ENCODE results near the gene HS3ST2.
"Not testable (repeated sequence)": the region's sequence is repeated elsewhere in the genome, so short reads cannot be mapped to it uniquely, and the experiment has no call there.

Gene HS3ST2

GRCh38 chr16:22915003-22915402 lies 101.0 kb downstream of the HS3ST2 start:
- Mint-ChIP-seq H3K27ac (no peak overlapping the region), H3K4me3 (no peak overlapping the region), H3K9me3 (no peaks in the 10 kb centered on the region), H3K36me3 (ENCODE audit: low read depth) (no peaks in the 10 kb centered on the region), H3K27me3 (peaks cover 8% of the 10 kb centered on the region), H3K4me1 (ENCODE audit: low read depth) (no peaks in the 10 kb centered on the region)
- no peak for DNase-seq

- no peaks in the 10 kb centered on the region for H3K4me1 Mint-ChIP-seq (ENCODE audit: low read depth)
- DNase-seq: no peak
- peaks cover 28% of the 10 kb centered on the region for H3K27me3 Mint-ChIP-seq
- no peak overlapping the region for H3K27ac Mint-ChIP-seq
- H3K4me3 Mint-ChIP-seq: no peak overlapping the region
- H3K36me3 Mint-ChIP-seq (ENCODE audit: low read depth): no peaks in the 10 kb centered on the region
- no peaks in the 10 kb centered on the region for H3K9me3 Mint-ChIP-seq
Measured at GRCh38 chr16:22923491-22923890, 109.5 kb downstream of the HS3ST2 start.

DNA sequence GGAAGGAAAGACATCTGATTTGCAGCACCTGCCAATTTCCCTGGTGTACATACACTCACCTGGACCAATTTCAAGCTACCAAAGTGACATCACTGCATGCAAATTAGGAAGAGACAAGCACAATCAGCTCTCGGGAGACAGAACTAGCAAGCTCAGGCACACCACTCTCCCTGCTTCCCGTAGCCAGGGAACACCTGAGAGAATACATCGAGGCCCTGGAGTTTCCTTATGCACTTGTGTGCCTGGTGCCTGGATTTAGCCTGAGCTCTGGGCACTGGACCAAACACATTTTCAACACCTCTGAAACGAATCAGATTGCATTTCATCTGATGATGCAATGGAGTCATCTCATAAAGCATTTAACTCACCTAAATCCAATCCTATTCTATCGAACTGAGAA lies 110.5 kb downstream of the HS3ST2 start:
- H3K27ac Mint-ChIP-seq: no peak overlapping the region
- no peak for DNase-seq
- H3K4me1 Mint-ChIP-seq (ENCODE audit: low read depth): no peaks in the 10 kb centered on the region
- H3K27me3 Mint-ChIP-seq: peaks cover 37% of the 10 kb centered on the region
- H3K4me3 Mint-ChIP-seq: no peak overlapping the region
- H3K36me3 Mint-ChIP-seq (ENCODE audit: low read depth): no peaks in the 10 kb centered on the region
- H3K9me3 Mint-ChIP-seq: no peaks in the 10 kb centered on the region

DNA sequence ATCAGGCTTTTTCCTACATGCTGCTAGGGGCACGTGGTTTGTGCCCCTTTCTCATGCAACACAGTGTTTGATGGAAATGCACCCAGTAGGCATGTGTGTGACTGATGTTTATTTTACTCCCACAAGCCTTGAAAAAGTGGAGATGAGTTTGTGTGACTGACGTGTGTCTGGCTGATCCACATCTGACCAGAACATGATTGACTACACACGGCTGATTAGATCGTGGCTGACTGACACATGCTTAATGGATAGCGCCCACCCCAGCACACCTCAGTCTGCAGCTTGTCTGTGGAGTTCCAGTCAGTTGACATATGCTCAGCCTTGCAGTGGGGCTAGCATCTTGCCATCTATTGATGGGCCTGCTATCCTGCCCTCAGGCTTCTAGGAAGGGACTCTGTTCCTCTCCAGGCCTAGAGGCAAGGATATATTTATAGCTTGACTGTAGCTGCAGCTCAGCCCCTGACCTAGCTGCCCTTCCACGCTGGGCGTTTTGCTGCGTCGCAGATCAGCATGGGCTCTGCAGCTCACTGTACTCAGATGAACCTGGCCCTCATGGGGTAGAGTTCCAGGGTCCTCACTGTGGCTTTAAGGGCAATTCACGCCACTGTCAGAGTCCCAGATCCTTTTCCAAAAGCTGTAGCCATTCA lies 112.3 kb downstream of the HS3ST2 start:
- Mint-ChIP-seq H3K4me3 (no peak overlapping the region), H3K27ac (no peak overlapping the region), H3K36me3 (ENCODE audit: low read depth) (no peaks in the 10 kb centered on the region), H3K9me3 (no peaks in the 10 kb centered on the region), H3K4me1 (ENCODE audit: low read depth) (no peaks in the 10 kb centered on the region), H3K27me3 (peaks cover 40% of the 10 kb centered on the region)
- no peak for DNase-seq

- no peaks in the 10 kb centered on the region for H3K36me3 Mint-ChIP-seq (ENCODE audit: low read depth)
- peaks cover 49% of the 10 kb centered on the region for H3K27me3 Mint-ChIP-seq
- H3K4me3 Mint-ChIP-seq: no peak overlapping the region
- no peak for DNase-seq
- no peak overlapping the region for H3K27ac Mint-ChIP-seq
- no peaks in the 10 kb centered on the region for H3K4me1 Mint-ChIP-seq (ENCODE audit: low read depth)
- no peaks in the 10 kb centered on the region for H3K9me3 Mint-ChIP-seq
Measured at GRCh38 chr16:22927306-22927705, 113.3 kb downstream of the HS3ST2 start.

DNA sequence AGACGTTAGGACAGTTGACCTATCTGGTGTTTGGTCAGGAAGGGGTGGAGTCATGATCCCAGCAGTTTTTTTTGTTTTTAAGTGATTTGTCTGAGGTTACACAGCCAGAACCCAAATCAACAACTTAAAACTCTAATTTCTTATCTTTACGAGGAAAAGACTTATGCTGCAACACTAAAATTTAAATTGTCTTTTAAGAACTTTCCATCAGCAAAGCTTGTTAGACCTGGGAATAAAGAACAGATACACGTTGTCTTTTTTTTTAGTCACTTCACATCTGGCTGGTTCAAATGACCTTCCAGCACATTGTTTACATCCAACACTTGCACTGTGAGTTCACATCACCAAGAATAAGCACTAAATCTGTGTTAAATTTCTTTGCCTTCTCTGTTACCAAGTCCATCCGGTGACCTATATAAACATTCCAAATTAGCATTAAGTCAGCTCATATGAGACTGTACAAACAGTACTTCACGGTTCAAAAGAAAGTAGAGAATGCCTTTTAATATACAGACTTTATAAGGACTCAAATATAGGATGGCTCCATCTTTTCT lies 115.0 kb downstream of the HS3ST2 start:
- Mint-ChIP-seq H3K9me3 (no peaks in the 10 kb centered on the region), H3K27me3 (peaks cover 52% of the 10 kb centered on the region), H3K4me3 (no peak overlapping the region), H3K36me3 (ENCODE audit: low read depth) (no peaks in the 10 kb centered on the region), H3K4me1 (ENCODE audit: low read depth) (no peaks in the 10 kb centered on the region), H3K27ac (no peak overlapping the region)
- DNase-seq: no peak

DNA sequence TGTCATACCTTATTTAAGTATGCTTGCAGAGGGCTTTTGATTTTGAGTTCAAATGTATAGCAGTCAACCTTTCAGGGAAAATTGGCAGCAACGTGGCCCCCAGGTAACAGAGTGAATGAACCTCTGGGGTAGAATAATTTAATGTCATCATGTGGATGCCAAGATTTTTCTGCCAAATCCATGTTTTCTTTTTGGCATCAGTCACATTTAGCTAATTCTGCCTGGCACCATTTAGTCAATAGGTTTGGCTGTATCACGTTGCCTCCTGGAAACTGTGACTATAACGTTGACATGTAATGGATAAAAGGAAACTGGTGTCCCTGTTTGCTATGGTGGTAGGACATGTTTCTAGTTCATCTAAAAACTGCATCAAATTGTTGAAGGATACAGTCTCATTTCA lies 115.5 kb downstream of the HS3ST2 start:
- Mint-ChIP-seq H3K4me1 (ENCODE audit: low read depth) (no peaks in the 10 kb centered on the region), H3K36me3 (ENCODE audit: low read depth) (no peaks in the 10 kb centered on the region), H3K4me3 (no peak overlapping the region), H3K27me3 (peaks cover 51% of the 10 kb centered on the region), H3K27ac (no peak overlapping the region), H3K9me3 (no peaks in the 10 kb centered on the region)
- no peak for DNase-seq

GRCh38 chr16:22932032-22932771 lies 118.2 kb downstream of the HS3ST2 start:
- no peaks in the 10 kb centered on the region for H3K36me3 Mint-ChIP-seq (ENCODE audit: low read depth)
- H3K4me1 Mint-ChIP-seq (ENCODE audit: low read depth): no peaks in the 10 kb centered on the region
- peaks cover 51% of the 10 kb centered on the region for H3K27me3 Mint-ChIP-seq
- H3K27ac Mint-ChIP-seq: no peak overlapping the region
- H3K9me3 Mint-ChIP-seq: no peaks in the 10 kb centered on the region
- no peak overlapping the region for H3K4me3 Mint-ChIP-seq
- DNase-seq: no peak

- no peaks in the 10 kb centered on the region for H3K9me3 Mint-ChIP-seq
- no peak overlapping the region for H3K27ac Mint-ChIP-seq
- no peak overlapping the region for H3K4me3 Mint-ChIP-seq
- peaks cover 49% of the 10 kb centered on the region for H3K27me3 Mint-ChIP-seq
- no peaks in the 10 kb centered on the region for H3K36me3 Mint-ChIP-seq (ENCODE audit: low read depth)
- H3K4me1 Mint-ChIP-seq (ENCODE audit: low read depth): no peaks in the 10 kb centered on the region
- DNase-seq: no peak
Measured at GRCh38 chr16:22933173-22933572, 119.2 kb downstream of the HS3ST2 start.

DNA sequence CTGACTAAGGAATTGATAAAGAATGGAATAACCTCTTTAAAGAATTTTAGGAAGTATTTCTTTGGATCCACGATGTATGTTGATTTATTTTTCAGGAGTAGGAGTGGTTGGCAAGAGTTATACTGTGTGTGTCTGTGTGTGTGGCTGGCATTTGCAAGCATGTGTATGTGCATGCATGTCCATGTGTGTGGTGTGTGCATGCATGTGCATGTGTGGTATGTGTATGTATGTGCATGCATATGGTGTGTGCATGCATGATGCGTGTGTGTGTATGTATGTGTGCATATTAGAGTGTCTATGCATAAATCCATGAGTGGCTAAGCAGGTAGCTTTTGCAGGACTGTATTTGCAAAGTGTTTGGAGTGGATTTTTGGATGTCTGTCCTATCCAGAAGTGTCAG lies 120.8 kb downstream of the HS3ST2 start:
- Mint-ChIP-seq H3K4me3 (no peak overlapping the region), H3K4me1 (ENCODE audit: low read depth) (no peaks in the 10 kb centered on the region), H3K36me3 (ENCODE audit: low read depth) (no peaks in the 10 kb centered on the region), H3K9me3 (no peaks in the 10 kb centered on the region), H3K27me3 (peaks cover 43% of the 10 kb centered on the region), H3K27ac (no peak overlapping the region)
- DNase-seq: no peak

DNA sequence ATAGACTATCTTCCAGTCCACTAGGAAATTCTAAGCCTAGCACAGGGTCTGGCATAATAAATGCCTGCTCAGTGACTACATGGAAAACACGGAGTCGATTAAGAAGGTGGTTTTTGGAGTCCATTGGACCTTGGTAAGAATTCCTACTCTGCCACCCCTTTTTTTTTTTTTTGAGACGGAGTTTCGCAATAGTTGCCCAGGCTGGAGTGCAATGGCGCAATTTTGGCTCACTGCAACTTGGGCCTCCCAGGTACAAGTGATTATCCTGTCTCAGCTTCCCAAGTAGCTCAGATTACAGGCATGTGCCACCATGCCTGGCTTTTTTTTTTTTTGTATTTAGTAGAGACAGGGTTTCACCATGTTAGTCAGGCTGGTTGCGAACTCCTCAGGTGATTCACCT lies 123.2 kb downstream of the HS3ST2 start:
- Mint-ChIP-seq H3K4me3 (no peak overlapping the region), H3K36me3 (ENCODE audit: low read depth) (no peaks in the 10 kb centered on the region), H3K27ac (no peak overlapping the region), H3K27me3 (peaks cover 40% of the 10 kb centered on the region), H3K9me3 (no peaks in the 10 kb centered on the region), H3K4me1 (ENCODE audit: low read depth) (no peaks in the 10 kb centered on the region)
- DNase-seq: no peak

GRCh38 chr16:22938647-22939046 lies 124.7 kb downstream of the HS3ST2 start:
- H3K4me1 Mint-ChIP-seq (ENCODE audit: low read depth): no peaks in the 10 kb centered on the region
- H3K4me3 Mint-ChIP-seq: no peak overlapping the region
- H3K36me3 Mint-ChIP-seq (ENCODE audit: low read depth): no peaks in the 10 kb centered on the region
- H3K27ac Mint-ChIP-seq: no peak overlapping the region
- DNase-seq: no peak
- peaks cover 39% of the 10 kb centered on the region for H3K27me3 Mint-ChIP-seq
- H3K9me3 Mint-ChIP-seq: no peaks in the 10 kb centered on the region

DNA sequence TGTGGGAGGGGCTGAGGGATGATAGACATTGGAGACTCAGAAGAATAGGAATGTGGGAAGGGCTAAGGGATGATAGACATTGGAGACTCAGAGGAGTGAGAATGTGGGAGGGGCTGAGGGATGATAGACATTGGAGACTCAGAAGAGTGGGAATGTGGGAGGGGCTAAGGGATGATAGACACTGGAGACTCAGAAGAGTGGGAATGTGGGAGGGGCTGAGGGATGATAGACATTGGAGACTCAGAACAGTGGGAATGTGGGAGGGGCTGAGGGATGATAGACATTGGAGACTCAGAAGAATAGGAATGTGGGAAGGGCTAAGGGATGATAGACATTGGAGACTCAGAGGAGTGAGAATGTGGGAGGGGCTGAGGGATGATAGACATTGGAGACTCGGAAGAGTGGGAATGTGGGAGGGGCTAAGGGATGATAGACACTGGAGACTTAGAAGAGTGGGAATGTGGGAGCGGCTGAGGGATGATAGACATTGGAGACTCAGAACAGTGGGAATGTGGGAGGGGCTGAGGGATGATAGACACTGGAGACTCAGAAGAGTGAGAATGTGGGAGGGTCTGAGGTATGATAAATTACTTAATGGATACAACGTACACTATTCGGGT lies 125.9 kb downstream of the HS3ST2 start:
- H3K4me3 Mint-ChIP-seq; H3K4me1 Mint-ChIP-seq (ENCODE audit: low read depth); DNase-seq; H3K27ac Mint-ChIP-seq; H3K9me3 Mint-ChIP-seq; H3K36me3 Mint-ChIP-seq (ENCODE audit: low read depth): not testable (repeated sequence)
- H3K27me3 Mint-ChIP-seq: peaks cover 42% of the 10 kb centered on the region

DNA sequence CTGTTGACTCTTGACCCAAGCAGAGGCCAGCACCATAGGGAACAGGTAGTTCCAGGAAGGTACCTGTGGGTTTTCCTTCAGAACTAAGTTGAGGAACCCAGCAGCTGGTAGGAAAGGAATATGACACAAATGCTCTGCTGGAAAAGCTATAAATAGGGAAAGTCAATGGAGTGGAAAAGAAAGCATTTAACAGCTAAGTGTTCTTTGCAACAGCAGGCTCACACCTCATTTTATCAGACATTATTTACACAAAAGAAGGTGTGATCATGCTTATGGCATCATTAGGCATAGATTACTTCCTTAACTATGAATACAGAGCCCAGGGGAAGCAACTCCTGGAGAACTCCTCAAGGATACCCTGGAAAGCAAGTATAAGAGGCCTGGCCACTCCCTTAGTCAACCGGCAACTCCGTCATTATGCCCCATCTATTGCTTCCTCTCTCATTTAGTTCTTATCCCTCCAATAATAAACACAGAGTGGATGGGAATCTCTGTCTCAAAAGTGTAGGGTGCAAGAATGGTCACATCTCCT lies 128.1 kb downstream of the HS3ST2 start:
- no peak for DNase-seq
- Mint-ChIP-seq H3K27me3 (peaks cover 53% of the 10 kb centered on the region), H3K27ac (no peak overlapping the region), H3K36me3 (ENCODE audit: low read depth) (no peaks in the 10 kb centered on the region), H3K9me3 (no peaks in the 10 kb centered on the region), H3K4me1 (ENCODE audit: low read depth) (no peaks in the 10 kb centered on the region), H3K4me3 (no peak overlapping the region)

DNA sequence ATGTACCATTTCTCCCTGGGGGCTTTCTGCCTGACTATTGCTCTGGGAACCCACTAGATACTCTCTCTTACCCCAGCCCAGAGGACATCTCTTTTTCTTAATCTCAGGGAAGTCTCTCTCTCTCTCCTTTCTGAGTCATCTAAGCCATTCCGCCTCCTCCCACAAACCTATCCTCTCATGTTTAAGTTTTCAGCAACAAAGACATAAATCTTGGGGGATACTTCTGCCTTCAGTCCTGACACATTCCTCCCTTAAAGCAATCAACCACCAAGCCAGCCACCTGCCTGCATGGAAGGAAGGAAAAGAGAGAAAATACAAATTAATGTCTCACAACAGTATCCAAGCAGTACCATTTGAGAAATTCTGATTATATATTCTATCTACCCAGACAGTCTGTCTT lies 128.8 kb downstream of the HS3ST2 start:
- H3K4me3 Mint-ChIP-seq: no peak overlapping the region
- no peaks in the 10 kb centered on the region for H3K36me3 Mint-ChIP-seq (ENCODE audit: low read depth)
- H3K9me3 Mint-ChIP-seq: no peaks in the 10 kb centered on the region
- no peaks in the 10 kb centered on the region for H3K4me1 Mint-ChIP-seq (ENCODE audit: low read depth)
- peaks cover 61% of the 10 kb centered on the region for H3K27me3 Mint-ChIP-seq
- H3K27ac Mint-ChIP-seq: no peak overlapping the region
- DNase-seq: no peak

All from activated T-cell treated with anti-CD3 and anti-CD28 coated beads, Interleukin-2, amount 50 U/mL, for 24 hours (primary cell).